ENCODE data around the gene AMT.

AMT gene, protein sequence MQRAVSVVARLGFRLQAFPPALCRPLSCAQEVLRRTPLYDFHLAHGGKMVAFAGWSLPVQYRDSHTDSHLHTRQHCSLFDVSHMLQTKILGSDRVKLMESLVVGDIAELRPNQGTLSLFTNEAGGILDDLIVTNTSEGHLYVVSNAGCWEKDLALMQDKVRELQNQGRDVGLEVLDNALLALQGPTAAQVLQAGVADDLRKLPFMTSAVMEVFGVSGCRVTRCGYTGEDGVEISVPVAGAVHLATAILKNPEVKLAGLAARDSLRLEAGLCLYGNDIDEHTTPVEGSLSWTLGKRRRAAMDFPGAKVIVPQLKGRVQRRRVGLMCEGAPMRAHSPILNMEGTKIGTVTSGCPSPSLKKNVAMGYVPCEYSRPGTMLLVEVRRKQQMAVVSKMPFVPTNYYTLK

GRCh38 chr3:49422379-49423248, at the start of gene AMT:
Gene AMT, minus strand, starts transcription at chr3:49422473. Its CDS starts 23 bp downstream, at chr3:49422450.
- no peak for DNase-seq

DNA sequence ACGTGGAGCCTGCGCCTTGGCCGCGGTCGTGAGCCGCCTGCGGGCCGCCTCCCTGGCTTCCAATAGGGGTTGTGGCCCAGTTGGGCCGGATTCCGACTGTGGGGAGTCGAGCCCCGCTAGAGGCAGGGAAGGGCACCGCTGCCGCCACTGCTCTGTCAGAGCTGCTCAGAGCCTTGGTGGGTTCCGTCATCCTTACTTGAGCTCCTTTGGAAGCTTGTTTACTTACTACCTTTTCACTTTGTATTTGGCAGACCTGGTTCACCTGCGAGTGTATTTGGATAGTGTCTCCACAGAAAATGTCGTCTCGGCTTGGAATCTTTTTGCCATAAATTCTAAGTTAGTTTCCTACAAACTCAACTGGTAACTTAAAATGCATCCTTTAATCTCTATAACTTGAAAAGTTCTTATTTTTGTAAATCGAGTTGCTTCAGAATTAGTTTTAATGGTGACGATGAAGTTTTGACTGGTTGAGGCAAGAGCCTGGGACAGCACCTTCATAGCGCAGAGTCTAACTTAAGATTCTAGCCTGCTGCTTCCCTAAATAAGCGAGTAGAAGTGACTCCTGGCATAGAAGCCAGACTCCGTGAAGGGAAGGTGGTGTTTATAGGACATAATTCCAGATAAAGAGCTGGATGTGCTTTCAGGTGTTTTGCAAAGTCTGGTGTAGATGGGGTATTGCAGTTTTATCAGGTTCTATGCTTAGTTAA, 48.6 kb upstream of the AMT start:
- no peak for DNase-seq

- DNase-seq, result peak; percentile 96
Measured at GRCh38 chr3:49469936-49470713, 47.9 kb upstream of the AMT start, which contains the start of gene DAG1. Gene DAG1, plus strand, starts transcription at chr3:49470267. Its CDS starts 40,268 bp downstream, at chr3:49510535.

DNA sequence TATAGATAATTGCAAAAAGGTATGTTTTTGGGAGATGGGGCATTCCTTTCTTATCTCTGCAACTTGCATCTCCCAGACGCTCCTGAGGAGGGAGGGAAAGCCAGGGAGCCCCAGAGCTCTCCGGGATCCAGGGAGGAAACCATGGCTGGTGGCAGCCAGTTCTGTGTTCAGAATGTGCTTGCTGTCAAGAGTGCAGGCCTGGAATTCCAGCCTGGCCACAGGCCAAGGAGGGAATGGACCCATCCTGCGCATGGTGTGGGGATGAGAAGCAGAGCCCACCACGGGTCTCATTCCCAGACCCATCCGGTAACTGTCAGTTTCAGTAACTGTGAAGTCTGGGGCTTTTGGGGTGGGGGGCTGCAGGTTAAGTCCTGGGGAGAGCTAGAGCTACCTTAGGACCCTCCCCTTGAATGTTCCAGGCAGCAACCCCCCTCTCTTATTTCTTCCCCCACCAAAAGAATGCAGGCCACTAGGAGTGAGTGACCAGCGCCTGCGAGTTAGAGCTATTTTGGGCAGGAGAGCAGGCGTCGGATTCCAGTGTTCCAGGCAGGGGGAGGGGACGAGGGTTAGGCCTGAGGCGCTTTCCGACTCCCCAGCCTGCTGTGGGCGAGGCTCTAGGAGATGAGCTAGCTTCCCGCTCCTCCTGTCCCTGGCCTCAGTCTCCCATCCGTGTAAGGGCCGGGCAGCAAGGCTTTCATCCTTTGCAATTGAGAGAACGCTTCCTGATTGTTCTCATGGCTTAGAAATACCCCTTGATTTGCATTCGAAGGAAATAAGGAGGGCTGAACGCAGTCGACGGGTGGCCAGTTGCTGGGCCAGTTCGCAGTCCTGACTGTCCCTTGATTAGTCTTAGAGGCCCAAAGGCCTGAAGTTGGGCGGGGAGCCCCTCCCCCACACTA, 47.0 kb upstream of the AMT start:
- no peak for DNase-seq

GRCh38 chr3:49466085-49466484, 43.8 kb upstream of the AMT start:
- no peak for DNase-seq

GRCh38 chr3:49465270-49466034, 43.2 kb upstream of the AMT start:
- DNase-seq, result no peak

DNA sequence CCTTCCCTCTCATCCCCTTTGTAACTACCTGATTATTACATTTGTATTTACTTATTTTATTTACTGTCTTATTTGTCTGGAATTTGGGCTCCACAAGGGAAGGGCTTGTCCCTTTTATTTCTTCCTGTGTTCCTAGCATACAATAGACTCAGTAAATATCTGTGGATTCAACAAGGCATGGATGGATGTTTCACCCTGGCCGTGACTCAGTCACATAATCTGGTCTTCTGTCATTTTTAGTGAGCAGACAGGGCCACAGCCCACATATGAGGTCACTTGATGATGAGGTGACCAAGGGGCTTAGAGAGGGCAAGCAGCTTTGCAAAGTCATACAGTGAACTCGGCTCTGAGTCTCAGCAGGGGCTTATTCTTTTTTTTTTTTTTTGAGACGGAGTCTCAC, 39.9 kb upstream of the AMT start:
- DNase-seq, result no peak

DNA sequence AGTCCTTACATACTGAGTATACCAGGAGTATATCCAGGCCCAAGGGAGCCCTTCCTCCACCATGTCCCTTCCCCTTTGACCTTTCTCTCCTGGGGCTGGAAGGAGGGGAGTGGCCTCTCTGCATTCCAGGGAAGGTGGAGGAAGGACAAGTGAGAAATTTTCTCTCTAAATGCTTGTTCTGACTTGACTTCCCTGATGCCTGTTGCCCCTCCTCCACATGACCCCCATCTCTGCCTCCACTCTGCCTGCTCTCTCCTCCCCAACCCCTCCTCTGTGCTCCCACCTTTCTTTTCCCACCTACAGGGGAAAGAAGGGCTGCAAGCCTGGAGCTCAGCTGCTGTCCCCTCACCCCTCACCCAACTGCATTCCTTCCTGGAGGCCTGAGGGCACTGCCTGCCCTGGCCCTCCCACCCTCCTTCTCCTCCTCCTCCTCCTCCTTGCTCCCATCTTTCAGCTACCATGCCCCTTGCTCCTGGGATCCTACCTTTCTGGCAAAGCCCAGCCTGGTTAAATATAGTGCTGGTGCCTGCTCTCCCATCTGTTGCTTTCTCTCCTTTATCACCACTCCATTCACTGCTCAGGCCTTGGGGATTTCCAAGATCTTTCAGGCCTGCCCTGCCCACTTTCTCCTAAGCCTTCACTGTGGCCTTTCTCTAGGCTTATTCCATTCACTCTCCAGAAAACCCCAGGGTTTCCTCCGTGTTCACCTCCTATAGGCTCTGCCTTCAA, 39.3 kb upstream of the AMT start:
- no peak for DNase-seq

- DNase-seq, result no peak
Measured at GRCh38 chr3:49460956-49461355, 38.7 kb upstream of the AMT start.

DNA sequence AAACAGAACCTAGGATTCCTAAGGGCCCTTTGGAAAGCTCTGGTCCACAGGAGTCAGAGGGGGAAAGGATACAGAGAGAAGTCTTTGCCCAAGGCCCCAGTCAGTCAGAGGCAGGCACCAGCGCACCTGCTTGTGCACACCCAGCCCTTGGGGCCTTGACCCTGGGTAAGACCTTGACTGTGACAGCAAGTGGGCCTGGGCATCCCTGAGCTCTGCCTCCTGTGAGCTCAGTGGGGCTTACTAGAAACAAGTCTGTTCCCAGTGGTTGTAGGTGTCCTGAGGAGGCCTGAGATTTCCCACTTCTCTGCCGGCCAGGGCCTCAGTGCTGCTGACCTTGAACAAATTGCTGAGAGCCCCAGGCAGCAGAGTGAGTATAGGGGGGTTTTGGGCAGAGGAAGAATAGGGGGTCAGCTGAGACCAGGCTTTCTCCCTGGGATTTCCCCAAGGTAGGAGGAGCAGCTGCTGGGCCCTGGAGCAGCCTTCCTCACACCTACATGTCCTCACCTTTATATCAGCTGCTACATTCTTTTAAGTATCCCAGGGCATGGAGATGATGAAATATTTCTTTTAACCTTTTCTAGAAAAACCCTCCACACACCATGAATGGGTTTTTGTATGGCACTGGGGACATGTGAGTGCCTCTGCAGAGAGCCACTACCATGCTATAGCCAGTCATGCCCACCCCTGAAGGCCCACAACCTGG, 38.1 kb upstream of the AMT start:
- no peak for DNase-seq

DNA sequence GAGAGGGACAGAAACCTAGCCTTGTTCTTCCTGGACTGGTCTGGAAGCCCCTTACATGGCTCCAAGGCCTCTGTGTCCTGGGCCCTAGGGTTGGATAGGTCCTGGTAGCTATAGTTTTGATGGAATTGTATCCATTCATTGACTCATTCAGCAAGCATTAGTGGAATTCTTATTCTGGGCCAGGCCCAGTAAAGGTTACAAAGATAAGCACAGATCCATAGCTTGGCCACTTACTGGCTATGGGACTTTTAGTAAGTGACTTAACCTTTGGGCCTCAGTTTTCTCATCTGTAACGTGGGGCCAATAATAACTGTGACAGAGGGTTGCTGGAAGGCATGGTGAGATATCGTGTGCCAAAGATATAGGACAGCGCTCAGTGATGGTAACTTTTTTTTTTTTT, 34.2 kb upstream of the AMT start:
- DNase-seq, result no peak

- DNase-seq, result no peak
Measured at GRCh38 chr3:49454898-49455681, 32.8 kb upstream of the AMT start.

DNA sequence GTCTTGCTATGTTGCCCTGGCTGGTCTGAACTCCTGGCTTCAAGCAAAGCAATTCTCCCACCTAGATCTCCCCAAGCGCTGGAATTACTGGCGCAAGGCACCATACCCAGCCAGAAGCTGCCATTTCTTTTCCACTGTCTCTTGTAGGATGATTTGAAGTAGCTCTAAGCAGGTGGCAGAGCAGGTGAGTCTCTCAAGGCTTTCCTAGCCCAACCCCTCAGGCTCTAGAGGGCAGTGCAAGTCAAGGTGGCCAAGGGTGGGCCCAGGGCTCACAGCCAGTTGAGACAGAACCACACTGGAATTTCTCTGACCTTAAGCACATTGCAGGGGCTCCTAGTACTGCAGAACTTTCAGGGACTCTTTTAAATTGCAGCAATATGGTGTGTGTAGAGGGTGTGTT, 32.2 kb upstream of the AMT start:
- no peak for DNase-seq

- DNase-seq, result no peak
Measured at GRCh38 chr3:49453621-49454020, 31.3 kb upstream of the AMT start.

GRCh38 chr3:49445391-49445790, 23.1 kb upstream of the AMT start:
- DNase-seq, result no peak

DNA sequence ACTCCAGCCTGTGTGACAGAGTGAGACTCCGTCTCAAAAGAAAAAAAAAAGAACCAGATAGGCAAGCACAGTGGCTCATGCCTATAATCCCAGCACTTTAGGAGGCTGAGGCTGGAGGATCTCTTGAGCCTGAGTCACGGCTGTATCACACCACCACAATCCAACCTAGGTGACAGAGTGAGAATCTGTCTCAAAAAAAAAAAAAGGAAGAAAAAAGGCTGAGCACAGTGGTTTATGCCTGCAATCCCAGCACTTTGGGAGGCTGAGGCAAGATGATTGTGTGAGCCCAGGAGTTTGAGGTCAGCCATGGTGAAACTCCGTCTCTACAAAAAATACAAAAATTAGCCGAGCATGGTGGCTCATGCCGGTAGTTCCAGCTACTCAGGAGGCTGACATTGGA, 12.5 kb upstream of the AMT start:
- no peak for DNase-seq

- DNase-seq, result no peak
Measured at GRCh38 chr3:49428752-49429080, 6.4 kb upstream of the AMT start.

GRCh38 chr3:49427586-49427985, 5.3 kb upstream of the AMT start:
- no peak for DNase-seq

DNA sequence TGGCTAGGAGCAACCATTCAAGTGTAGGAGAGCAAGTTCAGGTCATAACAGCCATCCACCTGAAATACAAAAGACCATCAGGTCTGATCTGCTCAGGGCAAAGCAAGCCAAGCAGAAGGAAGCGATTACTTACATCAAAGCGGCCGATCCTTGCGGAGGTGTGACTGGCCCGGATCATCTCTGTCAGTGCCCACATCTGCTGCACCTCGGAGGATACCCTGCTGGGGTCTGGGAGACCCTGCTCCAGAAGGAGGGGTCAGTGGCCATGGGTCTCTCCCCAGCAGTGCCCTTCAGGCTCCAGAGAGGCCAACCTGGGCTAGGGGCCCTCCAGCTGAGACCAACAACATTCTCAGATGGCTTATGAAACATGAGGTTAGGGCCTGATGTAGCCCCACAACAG, 2.5 kb upstream of the AMT start:
- DNase-seq, result no peak
